ENCODE results near the gene TRDN. TPM values are rescaled to one million over a fixed set of nuclear protein-coding genes. Genes with fewer than 3 reads are reported as not detected.

Gene TRDN
- total and polyA plus RNA-seq, 10 donors = 0.03 to 0.20 (median 0.10) TPM; not detected in 7

GRCh38 chr6:123415844-123416468, 220.8 kb downstream of the TRDN start:
- no peaks in the 10 kb centered on the region for H3K4me1 ChIP-seq
- H3K27ac ChIP-seq = no peak overlapping the region
- DNase-seq = no peak
- WGBS, 5 donors = 13 to 17% (median 15%) methylated on average over 6 of the region's 6 CpGs
- H3K36me3 ChIP-seq = no peaks in the 10 kb centered on the region
- intact Hi-C loops (cut with DNase I; ENCODE audit: low total_unique reads) = loop anchor here (10.0 kb wide), 1 partner anchor 299 kb away; no protein-coding TSS in a partner anchor
- no peak overlapping the region for H3K4me3 ChIP-seq
- no peaks in the 10 kb centered on the region for H3K9me3 ChIP-seq
- no peak for TF ChIP-seq POLR2A (IDR thresholded peaks at IDR 0.05)
- TF ChIP-seq, protein P1, sequence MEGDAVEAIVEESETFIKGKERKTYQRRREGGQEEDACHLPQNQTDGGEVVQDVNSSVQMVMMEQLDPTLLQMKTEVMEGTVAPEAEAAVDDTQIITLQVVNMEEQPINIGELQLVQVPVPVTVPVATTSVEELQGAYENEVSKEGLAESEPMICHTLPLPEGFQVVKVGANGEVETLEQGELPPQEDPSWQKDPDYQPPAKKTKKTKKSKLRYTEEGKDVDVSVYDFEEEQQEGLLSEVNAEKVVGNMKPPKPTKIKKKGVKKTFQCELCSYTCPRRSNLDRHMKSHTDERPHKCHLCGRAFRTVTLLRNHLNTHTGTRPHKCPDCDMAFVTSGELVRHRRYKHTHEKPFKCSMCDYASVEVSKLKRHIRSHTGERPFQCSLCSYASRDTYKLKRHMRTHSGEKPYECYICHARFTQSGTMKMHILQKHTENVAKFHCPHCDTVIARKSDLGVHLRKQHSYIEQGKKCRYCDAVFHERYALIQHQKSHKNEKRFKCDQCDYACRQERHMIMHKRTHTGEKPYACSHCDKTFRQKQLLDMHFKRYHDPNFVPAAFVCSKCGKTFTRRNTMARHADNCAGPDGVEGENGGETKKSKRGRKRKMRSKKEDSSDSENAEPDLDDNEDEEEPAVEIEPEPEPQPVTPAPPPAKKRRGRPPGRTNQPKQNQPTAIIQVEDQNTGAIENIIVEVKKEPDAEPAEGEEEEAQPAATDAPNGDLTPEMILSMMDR (IDR thresholded peaks at IDR 0.05 in 8 of 11, conservative IDR thresholded peaks at IDR 0.05 in 3 of 11) = peak in 9 of 11 experiments; percentile 32 to 67 (median 53)
- TF ChIP-seq POLR2AphosphoS5 (IDR thresholded peaks at IDR 0.05) = no peak
- no peaks in the 10 kb centered on the region for H3K27me3 ChIP-seq (replicated peaks in 1 of 7)

GRCh38 chr6:123404975-123405374, 231.8 kb downstream of the TRDN start:
- TF ChIP-seq, protein P1 (IDR thresholded peaks at IDR 0.05 in 8 of 11, conservative IDR thresholded peaks at IDR 0.05 in 3 of 11) = no peak
- TF ChIP-seq POLR2A (IDR thresholded peaks at IDR 0.05) = no peak
- Histone ChIP-seq H3K9me3 (no peaks in the 10 kb centered on the region), H3K4me3 (no peak overlapping the region), H3K36me3 (no peaks in the 10 kb centered on the region), H3K27ac (no peak overlapping the region), H3K4me1 (no peaks in the 10 kb centered on the region), H3K27me3 (replicated peaks in 1 of 7) (no peaks in the 10 kb centered on the region)
- no peak for DNase-seq
- 85 to 90% (median 90%) methylated on average over 1 of the region's 1 CpG for WGBS, 5 donors
- intact Hi-C loops (cut with DNase I; ENCODE audit: low total_unique reads) = no loop called here

DNA sequence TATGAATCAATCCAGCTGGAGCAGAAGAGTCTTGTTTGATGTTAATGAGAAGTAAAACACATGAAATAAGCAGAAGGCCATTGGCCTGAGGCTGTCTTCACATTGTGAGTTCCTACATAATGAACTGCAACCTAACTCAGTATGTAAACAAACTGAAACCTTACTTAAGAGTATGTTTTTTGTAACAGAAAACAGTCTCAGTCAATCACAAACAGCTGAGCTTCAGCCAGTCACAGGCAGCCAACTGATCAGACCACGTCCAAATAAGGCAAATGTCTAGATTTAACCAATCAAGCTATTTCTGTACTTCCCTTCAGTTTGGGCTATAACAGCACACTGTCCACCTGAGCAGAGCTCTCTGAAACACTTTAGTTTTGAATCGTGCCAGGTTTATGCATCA, 234.7 kb downstream of the TRDN start:
- no peak overlapping the region for H3K27ac ChIP-seq
- TF ChIP-seq POLR2A (IDR thresholded peaks at IDR 0.05) (no peak), POLR2AphosphoS5 (IDR thresholded peaks at IDR 0.05) (no peak)
- TF ChIP-seq, protein P1 (IDR thresholded peaks at IDR 0.05 in 8 of 11, conservative IDR thresholded peaks at IDR 0.05 in 3 of 11) = no peak
- intact Hi-C loops (cut with DNase I; ENCODE audit: low total_unique reads) = no loop called here
- H3K9me3 ChIP-seq = no peaks in the 10 kb centered on the region
- no peaks in the 10 kb centered on the region for H3K36me3 ChIP-seq
- H3K4me1 ChIP-seq = no peaks in the 10 kb centered on the region
- H3K27me3 ChIP-seq (replicated peaks in 1 of 7) = no peaks in the 10 kb centered on the region
- H3K4me3 ChIP-seq = no peak overlapping the region
- WGBS, 5 donors = 42 to 73% (median 65%) methylated on average over 2 of the region's 2 CpGs
- no peak for DNase-seq

DNA sequence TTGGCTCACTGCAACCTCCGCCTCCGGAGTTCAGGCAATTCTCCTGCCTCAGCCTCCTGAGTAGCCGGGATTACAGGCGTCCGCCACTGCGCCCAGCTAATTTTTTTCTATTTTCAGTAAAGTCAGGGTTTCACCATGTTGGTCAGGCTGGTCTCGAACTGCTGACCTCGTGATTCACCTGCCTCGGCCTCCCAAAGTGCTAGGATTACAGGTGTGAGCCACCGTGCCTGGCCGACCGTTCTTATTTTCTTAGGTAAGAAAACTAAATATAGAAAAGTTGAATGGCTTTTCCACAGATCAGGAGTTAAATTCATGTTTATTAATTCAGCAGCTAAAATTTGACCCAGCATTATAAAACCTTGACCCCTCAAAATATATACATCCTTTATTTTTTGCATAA, 238.7 kb downstream of the TRDN start:
- no peaks in the 10 kb centered on the region for H3K4me1 ChIP-seq
- H3K36me3 ChIP-seq = no peaks in the 10 kb centered on the region
- no peak for TF ChIP-seq POLR2A (IDR thresholded peaks at IDR 0.05)
- TF ChIP-seq POLR2AphosphoS5 (IDR thresholded peaks at IDR 0.05) = no peak
- TF ChIP-seq, protein P1 (IDR thresholded peaks at IDR 0.05 in 8 of 11, conservative IDR thresholded peaks at IDR 0.05 in 3 of 11) = no peak
- H3K27me3 ChIP-seq (replicated peaks in 1 of 7) = no peaks in the 10 kb centered on the region
- DNase-seq = no peak
- WGBS, 5 donors = 83 to 89% (median 87%) methylated on average over 12 of the region's 12 CpGs
- H3K9me3 ChIP-seq = no peaks in the 10 kb centered on the region
- intact Hi-C loops (cut with DNase I; ENCODE audit: low total_unique reads) = no loop called here
- H3K4me3 ChIP-seq = no peak overlapping the region
- no peak overlapping the region for H3K27ac ChIP-seq
